Adrenal gland (tissue), 12 donors: ENCODE data around the gene IKBIP. TPM values are rescaled to one million over a fixed set of nuclear protein-coding genes. Genes with fewer than 3 reads are reported as not detected.

ENCODE experiments used
- DNase-seq, 7 donors: peaks; one replicate each; pipeline ENCODE4 v3.0.0-alpha.2; 2019 to 2020
- H3K27ac ChIP-seq, 5 donors: fragments of 200-600 bp; sonication (generic) in 4 of 5; 1 replicate in 3 of 5; 2 replicates in 2 of 5; pipeline versions ENCODE4 v1.5.1 to v1.8.0; 2016 to 2020; ENCODE audit warnings: mild to moderate bottlenecking in 1 of 5
- H3K27me3 ChIP-seq: fragments of 200-600 bp; 2 replicates; pipeline ENCODE4 v1.8.0; 2021
- H3K36me3 ChIP-seq, 2 donors: fragments of 200-600 bp; replicated peaks in 1 of 2; 1 replicate in 1 of 2; 2 replicates in 1 of 2; pipeline versions ENCODE4 v1.5.1 to v1.8.0; 2018 to 2022
- H3K4me1 ChIP-seq, 2 donors: fragments of 200-600 bp; replicated peaks in 1 of 2; 1 replicate in 1 of 2; 2 replicates in 1 of 2; pipeline versions ENCODE4 v1.5.1 to v1.8.0; 2018 to 2021
- H3K4me3 ChIP-seq, 4 donors: fragments of 200-600 bp; sonication (generic) in 3 of 4; one replicate each; pipeline ENCODE4 v1.5.1; 2016 to 2018
- H3K9me3 ChIP-seq, 3 donors: fragments of 200-600 bp; sonication (generic) in 1 of 3; replicated peaks in 1 of 3; 1 replicate in 2 of 3; 2 replicates in 1 of 3; pipeline versions ENCODE4 v1.5.1 to v1.8.0; 2016 to 2021
- POLR2A ChIP-seq, 2 donors: fragments of 450-650 bp; IDR thresholded peaks; one replicate each; pipeline ENCODE4 v1.6.1; 2017; ENCODE audit warnings: antibody characterized with exemption in 2 of 2, mild to moderate bottlenecking in 2 of 2, moderate library complexity in 1 of 2
- WGBS, 4 donors: extraction: QIAGEN DNeasy Blood & Tissue Kit in 2 of 4; methylation state at CpG; one replicate each; pipeline versions ENCODE4 v1.1.5 to v1.1.7; 2013 to 2017; 5-methylcytosine and 5-hydroxymethylcytosine counted together
- intact Hi-C, 2 donors: fragments of 100-400 bp; cut with DNase I; formaldehyde crosslinking; loops; one replicate each; pipeline versions ENCODE4 v1.14.1 to v1.15.0; 2022 to 2023
- polyA plus RNA-seq, 3 donors: library from polyadenylated mRNA; stranded (reverse); fragments of 200-250 nt in 2 of 3; fragments of 350-450 nt in 1 of 3; fragmentation: Illumina TruSeq in 1 of 3; extraction: RNeasy Lipid Tissue Mini Kit (QIAGEN cat#74804) in 1 of 3; gene quantifications; one replicate each; pipeline ENCODE4 v1.2.3, GENCODE V29; 2013 to 2014
- total RNA-seq, 9 donors: library from RNA; depleted of rRNA in 4 of 9; stranded (reverse); fragments of >200 nt in 4 of 9; fragments of 120-200 nt in 1 of 9; fragmentation: NEBNext Ultra II Directional in 1 of 9; extraction: Animal tissue kit (Norgen Biotek cat#: 25700) in 1 of 9; gene quantifications; one replicate each; pipeline versions ENCODE4 v1.1.0 to v1.2.4, GENCODE V29; 2013 to 2023
- TF ChIP-seq, protein P1 (sequence below), 6 experiments: fragments of 450-650 bp in 4 of 6; fragments of 200-600 bp in 2 of 6; sonication (generic) in 1 of 6; IDR thresholded peaks; 1 replicate in 5 of 6; 2 replicates in 1 of 6; pipeline versions ENCODE4 v1.5.1 to v1.8.0; 2016 to 2021; ENCODE audit warnings: antibody characterized with exemption in 6 of 6, mild to moderate bottlenecking in 2 of 6, moderate library complexity in 1 of 6
- donor health status: healthy with polysubstance abuse.
- donor health status: Bipolar disorder and iron deficiency.
- donor health status: DM: yes; HTN: yes; CAD: no.
- donor health status: DM: no; HTN: no; CAD: no.
- donor health status: DM: no; HTN: no; CAD: no.
- donor health status: DM: yes; HTN: yes; CAD: no.

IKBIP gene
- total and polyA plus RNA-seq, 12 donors: 7.2 to 22.9 (median 14.2) TPM

- intact Hi-C loops: no loop called here
- peaks cover 0 to 24% of the 10 kb centered on the region in 2 donors for H3K36me3 ChIP-seq
Observed at GRCh38 chr12:98674841-98675240, 30.3 kb upstream of the IKBIP start.

GRCh38 chr12:98671459-98671858 lies 26.9 kb upstream of the IKBIP start:
- WGBS, 4 donors: 63 to 70% (median 69%) methylated on average over 7 of the region's 7 CpGs

More at GRCh38 chr12:98674841-98675240, 30.3 kb upstream of the IKBIP start:
- no peaks in the 10 kb centered on the region for H3K9me3 ChIP-seq
- no peaks in the 10 kb centered on the region for H3K27me3 ChIP-seq
- H3K27ac ChIP-seq: no peak overlapping the region
- no peak for DNase-seq
- H3K4me1 ChIP-seq: no peaks in the 10 kb centered on the region
- no peak overlapping the region for H3K4me3 ChIP-seq
- no peak for TF ChIP-seq POLR2A (IDR thresholded peaks at IDR 0.05)
- TF ChIP-seq, protein P1, sequence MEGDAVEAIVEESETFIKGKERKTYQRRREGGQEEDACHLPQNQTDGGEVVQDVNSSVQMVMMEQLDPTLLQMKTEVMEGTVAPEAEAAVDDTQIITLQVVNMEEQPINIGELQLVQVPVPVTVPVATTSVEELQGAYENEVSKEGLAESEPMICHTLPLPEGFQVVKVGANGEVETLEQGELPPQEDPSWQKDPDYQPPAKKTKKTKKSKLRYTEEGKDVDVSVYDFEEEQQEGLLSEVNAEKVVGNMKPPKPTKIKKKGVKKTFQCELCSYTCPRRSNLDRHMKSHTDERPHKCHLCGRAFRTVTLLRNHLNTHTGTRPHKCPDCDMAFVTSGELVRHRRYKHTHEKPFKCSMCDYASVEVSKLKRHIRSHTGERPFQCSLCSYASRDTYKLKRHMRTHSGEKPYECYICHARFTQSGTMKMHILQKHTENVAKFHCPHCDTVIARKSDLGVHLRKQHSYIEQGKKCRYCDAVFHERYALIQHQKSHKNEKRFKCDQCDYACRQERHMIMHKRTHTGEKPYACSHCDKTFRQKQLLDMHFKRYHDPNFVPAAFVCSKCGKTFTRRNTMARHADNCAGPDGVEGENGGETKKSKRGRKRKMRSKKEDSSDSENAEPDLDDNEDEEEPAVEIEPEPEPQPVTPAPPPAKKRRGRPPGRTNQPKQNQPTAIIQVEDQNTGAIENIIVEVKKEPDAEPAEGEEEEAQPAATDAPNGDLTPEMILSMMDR (IDR thresholded peaks at IDR 0.05): no peak

GRCh38 chr12:98669751-98670150 lies 25.2 kb upstream of the IKBIP start:
- 90 to 94% (median 91%) methylated on average over 3 of the region's 3 CpGs for WGBS, 4 donors
- intact Hi-C loops: no loop called here
- no peaks in the 10 kb centered on the region for H3K9me3 ChIP-seq
- no peaks in the 10 kb centered on the region for H3K4me1 ChIP-seq
- TF ChIP-seq POLR2A (IDR thresholded peaks at IDR 0.05): no peak
- TF ChIP-seq, protein P1 (IDR thresholded peaks at IDR 0.05): no peak
- H3K27ac ChIP-seq: no peak overlapping the region
- no peaks in the 10 kb centered on the region for H3K27me3 ChIP-seq
- no peak overlapping the region for H3K4me3 ChIP-seq
- DNase-seq: no peak
- peaks cover 0 to 17% of the 10 kb centered on the region in 2 donors for H3K36me3 ChIP-seq

More at GRCh38 chr12:98671459-98671858, 26.9 kb upstream of the IKBIP start:
- Histone ChIP-seq H3K27ac (no peak overlapping the region), H3K4me1 (no peaks in the 10 kb centered on the region), H3K9me3 (no peaks in the 10 kb centered on the region), H3K27me3 (no peaks in the 10 kb centered on the region), H3K4me3 (no peak overlapping the region), H3K36me3 (peaks cover 0 to 15% of the 10 kb centered on the region in 2 donors)
- no peak for DNase-seq
- intact Hi-C loops: no loop called here
- TF ChIP-seq, protein P1 (IDR thresholded peaks at IDR 0.05): no peak
- TF ChIP-seq POLR2A (IDR thresholded peaks at IDR 0.05): no peak

DNA sequence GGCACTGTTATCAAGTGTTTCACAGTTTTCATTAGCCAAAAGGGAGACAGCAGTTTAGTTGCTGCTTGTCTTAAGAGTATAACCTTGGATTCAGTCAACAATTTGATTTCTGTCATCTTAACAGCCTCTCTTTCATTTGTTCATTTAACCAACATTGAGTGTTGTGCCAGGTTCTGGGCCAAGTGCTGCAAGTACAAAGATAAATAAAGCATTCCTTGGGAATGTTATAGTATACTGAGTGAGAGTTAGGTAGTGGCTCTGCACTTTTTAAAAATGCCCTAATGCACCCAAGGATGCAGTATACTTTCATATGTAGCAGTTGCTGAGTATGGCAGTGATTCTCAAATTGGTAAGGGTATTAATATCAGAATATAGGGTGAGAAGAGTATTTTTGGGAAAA lies 15.9 kb upstream of the IKBIP start:
- no peaks in the 10 kb centered on the region for H3K4me1 ChIP-seq
- peaks cover 0 to 30% of the 10 kb centered on the region in 2 donors for H3K36me3 ChIP-seq
- intact Hi-C loops: no loop called here
- no peak overlapping the region for H3K4me3 ChIP-seq
- no peaks in the 10 kb centered on the region for H3K27me3 ChIP-seq
- DNase-seq: no peak
- TF ChIP-seq, protein P1 (IDR thresholded peaks at IDR 0.05): no peak
- TF ChIP-seq POLR2A (IDR thresholded peaks at IDR 0.05): no peak
- H3K9me3 ChIP-seq: no peaks in the 10 kb centered on the region
- H3K27ac ChIP-seq: no peak overlapping the region
